Central memory CD4-positive, alpha-beta T cell (primary cell): Measurements from ENCODE around the gene KIFAP3.
"Not testable (repeated sequence)": the region's sequence is repeated elsewhere in the genome, so short reads cannot be mapped to it uniquely, and the experiment has no call there.

Experiments
- DNase-seq: peaks from one replicate; pipeline ENCODE4 v3.0.0; 2022

KIFAP3 gene

DNA sequence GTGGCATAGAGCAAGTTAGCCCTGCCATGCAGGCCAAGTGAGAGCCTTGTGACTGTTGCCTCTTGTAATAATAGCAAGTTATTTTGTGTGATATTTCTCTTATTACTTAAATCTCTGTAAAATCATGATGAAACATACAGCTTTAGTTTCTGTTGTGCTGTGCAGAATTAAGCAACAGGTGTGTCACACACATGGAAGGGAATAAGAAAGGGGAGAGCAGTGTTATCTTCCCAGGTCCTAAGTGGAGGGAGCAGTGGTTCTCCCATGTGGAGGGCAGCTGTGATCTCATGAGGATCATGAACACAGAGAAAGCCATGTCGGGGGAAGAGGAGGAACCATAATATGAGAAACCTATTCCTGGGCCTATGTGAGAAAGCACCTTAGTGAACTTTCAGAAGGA is 155.6 kb downstream of the KIFAP3 start:
- DNase-seq: no peak

DNA sequence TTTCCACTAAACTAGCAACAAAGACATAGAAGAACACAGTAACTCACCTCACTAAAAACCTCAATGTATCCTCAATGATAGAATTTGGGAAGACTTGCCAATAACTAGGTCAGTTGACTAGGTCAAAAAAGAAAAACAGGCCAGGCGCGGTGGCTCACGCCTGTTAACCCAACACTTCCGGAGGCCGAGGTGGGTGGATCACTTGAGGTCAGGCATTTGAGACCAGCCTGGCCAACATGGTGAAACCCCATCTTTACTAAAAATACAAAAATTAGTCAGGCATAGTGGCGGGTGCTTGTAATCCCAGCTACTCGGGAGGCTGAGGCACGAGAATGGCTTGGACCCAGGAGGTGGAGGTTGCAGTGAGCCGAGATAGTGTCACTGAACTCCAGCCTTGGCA is 156.3 kb downstream of the KIFAP3 start:
- not testable (repeated sequence) for DNase-seq

DNA sequence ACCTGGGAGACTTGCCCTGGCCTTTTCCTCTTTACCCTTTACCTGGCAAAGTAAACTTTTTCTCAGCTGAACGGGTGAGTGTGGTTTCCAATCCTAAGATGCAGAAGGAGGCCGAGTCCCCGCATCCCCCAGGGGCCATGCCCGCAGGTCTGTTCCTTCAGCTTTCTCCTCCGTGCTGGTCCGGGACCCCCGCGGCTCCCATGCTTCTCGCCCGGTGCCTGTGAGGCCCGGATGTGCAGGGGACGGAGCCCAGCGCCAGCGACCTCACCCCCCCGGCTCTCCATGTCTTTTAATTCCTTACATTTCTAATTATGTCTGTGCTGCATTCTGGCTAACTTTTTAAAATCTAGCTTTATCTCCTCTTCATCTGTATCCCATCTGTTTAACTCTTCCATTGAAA is 159.3 kb downstream of the KIFAP3 start:
- DNase-seq: no peak

DNA sequence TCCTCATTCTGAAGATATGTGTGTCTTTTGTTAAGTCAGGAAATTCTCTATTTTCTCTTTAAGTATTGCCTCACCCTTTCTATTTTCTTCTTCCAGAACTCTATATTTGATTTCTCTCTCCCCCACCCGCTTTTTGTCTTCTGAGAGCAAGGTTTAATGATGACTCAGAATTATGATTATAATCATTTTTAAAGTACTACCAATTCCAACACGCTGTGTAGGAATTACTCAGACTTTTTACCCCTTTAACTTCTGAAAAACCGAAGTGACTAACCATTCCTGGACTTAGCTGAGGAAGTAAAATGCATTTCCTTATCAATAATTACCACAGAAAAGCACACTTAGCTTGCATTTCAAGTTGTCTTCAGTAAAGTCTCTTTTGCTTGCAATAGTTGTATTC is 160.0 kb downstream of the KIFAP3 start:
- DNase-seq: no peak

DNA sequence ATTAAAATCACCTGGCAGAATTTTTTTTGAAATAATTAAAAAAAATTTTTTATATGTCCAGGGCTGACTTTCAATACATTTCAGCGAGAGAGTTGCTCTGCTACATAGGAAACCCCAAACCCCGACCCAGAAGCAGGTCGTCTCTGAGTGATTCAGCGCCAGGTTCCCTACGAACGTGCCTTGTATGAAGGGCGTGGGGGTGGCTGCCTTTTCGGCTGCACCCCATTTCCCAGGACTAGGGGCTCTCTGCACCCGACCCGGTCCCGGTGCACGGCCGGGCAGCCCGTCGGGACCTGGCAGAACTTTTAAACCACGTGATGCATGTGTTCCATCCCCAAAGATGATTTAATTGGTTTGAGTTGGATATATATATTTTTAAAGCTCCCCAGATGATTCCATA is 165.0 kb downstream of the KIFAP3 start:
- no peak for DNase-seq

DNA sequence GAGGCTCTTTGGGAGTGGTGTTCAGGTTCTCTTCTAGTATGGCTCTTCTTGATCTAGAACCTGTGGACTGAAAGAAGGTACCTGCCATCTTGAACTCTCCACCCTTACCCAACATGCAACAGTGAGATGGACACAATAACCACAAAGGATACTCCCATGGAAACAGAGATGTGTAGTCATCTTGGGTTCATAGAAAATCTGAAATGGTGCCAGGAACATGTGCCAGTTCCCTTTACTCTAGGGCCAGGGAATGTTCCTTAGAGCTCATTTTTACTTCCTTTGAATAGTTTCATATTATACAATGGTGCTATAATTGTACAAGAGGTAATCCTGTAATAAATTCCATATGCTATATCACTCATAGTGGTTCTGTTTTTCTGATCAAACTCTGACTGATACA is 167.6 kb downstream of the KIFAP3 start:
- DNase-seq: no peak

DNA sequence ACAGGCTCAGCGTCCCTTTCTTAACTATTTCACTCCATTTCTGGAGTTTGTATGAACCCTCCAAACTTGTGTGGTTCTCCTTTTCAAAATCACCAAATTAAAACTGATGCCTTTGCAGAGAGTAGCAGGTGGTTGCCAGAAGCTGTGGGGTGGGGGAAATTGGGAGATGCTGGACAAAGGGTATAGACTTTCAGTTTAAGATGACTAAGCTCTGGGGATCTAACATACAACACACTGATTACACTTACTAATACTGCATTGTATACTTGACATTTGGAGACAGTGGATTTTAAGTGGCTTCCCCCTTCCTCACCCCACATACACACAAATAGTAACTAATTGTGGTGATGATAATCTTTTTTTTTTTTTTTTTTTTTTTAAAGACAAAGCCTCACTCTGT is 169.7 kb downstream of the KIFAP3 start:
- no peak for DNase-seq

DNA sequence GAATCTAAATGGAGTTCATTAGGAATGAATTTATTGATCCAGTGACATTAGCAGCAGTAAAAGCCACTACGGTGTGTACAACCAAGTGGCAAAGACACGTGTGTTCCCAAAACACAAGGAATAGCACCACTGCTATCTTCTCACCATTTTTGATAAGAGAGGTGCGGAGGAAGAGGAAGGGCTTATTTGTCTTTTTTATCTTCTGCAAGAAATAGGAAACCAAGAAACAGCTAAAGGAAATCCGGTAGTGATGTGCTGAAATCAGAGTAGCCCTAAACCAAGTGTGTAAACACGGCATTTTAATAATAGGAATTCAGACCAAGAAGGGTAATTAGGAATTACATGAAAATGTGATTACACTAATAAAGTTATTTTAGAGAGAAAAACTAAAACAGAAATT is 171.7 kb downstream of the KIFAP3 start:
- DNase-seq: no peak

DNA sequence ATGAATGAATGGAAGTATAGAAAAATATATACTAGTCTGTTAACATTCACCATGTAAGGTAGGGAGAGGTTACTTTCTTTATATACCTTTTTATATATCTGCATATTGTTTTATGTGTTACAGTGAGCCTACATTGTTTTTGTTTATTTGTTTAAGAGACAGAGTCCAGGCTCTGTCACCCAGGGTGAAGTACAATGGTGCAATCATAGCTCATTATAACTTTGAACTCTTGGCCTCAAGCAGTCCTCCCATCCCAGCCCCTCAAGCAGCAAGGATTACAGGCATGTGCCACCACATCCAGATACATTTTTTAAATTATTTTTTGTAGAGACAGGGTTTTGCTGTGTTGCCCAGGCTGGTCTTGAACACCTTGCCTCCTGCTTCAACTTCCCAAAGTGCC is 173.4 kb downstream of the KIFAP3 start:
- DNase-seq: no peak

DNA sequence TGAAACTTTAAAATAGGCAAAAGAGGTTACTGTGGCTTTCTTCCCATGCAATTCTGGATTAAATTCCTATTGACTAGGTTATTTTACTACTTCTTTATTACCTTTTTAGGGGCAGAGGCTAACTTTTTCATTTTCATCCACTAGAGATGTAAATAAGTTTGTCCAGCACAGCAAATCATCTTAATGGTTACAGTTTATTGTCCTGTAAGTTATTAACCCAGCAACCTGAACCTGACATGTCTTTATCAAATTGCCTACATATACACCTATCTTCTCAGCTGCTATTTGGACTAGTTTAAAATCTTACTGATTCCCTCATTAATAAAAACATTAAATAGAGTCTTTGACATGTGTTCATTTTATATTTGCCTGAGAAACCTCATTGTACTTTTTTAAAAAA is 173.9 kb downstream of the KIFAP3 start:
- DNase-seq: no peak

DNA sequence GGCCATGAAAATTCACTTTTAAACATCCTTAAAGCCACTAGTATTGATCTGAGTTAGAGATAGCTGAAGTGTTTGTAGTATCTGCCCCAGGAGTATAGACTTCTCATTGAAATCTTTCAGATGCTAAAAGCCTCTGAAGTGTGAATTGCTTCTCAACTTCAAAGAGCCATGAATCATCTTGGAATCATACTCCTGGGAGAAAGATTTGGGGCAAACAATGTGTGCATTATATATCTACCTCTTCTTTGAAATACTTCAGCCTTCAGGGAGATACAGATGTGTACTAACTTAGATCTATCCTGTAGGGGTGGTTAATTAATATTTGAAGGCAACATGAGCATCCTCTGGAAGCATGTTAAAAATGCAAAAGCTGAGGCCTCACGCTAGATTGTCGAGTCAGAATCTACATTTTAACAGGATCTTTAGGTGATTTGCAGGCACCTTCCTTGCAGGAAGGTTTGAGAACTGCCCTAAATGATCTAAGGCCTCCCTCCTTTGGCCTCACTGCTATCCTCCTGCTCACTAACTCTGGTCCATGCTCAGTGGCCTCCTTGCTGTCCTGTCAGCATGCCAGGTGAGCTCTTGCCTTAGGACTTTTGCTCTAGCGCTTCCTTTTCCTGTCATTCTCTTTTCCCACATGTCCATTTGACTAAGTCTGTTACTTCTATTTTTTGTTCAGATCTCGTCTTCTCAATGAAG is 174.8 kb downstream of the KIFAP3 start:
- DNase-seq: no peak

DNA sequence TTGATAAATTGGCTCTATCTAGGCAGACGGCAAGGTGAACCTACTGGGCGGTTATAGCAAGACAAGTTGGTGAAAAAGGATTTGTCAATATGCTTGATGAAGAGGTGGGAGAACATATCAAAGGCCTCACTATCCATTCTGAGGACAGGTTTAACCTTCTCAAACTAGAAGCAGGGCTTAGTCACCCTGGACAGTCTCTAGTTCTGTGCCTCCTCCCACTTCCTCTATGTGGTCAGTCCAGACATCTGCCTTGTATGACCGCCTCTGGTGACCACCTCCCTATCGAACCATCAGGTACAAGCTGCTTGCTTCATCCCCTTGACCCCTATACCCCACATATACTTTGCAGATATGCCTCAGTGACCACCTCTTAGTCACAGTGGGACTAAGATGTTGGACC is 178.5 kb downstream of the KIFAP3 start:
- DNase-seq: no peak

DNA sequence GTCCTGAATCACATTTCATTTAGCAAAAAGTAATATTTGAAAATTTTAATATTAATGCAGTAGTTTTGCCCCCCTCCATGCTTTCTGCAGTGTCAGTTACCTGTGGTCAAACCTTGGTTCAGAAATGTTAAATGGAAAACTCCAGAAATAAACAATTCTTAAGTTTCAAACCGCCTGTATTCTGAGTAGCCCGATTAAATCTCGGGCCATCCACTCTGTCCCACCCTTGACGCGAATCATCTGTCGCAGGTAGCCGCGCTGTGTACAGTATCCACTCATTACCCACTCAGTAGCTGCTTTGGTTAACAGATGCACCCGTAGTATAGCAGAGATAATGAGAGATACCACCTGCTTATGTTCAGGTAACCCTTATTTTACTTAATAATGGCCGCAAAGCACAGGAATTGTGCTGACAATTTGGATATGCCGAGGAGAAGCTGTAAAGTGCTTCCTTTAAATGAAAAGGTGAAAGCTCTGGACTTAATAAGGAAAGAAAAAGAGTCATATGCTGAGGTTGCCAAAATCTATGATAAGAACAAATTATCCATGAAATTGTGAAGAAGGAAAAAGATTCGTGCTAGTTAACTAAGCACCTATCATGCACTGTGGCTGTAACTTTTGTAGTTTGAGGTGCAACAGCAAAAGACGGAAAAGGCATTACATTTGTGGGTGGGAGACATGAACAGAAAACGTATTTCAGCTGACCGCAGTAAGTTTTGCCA is 179.9 kb downstream of the KIFAP3 start:
- no peak for DNase-seq

DNA sequence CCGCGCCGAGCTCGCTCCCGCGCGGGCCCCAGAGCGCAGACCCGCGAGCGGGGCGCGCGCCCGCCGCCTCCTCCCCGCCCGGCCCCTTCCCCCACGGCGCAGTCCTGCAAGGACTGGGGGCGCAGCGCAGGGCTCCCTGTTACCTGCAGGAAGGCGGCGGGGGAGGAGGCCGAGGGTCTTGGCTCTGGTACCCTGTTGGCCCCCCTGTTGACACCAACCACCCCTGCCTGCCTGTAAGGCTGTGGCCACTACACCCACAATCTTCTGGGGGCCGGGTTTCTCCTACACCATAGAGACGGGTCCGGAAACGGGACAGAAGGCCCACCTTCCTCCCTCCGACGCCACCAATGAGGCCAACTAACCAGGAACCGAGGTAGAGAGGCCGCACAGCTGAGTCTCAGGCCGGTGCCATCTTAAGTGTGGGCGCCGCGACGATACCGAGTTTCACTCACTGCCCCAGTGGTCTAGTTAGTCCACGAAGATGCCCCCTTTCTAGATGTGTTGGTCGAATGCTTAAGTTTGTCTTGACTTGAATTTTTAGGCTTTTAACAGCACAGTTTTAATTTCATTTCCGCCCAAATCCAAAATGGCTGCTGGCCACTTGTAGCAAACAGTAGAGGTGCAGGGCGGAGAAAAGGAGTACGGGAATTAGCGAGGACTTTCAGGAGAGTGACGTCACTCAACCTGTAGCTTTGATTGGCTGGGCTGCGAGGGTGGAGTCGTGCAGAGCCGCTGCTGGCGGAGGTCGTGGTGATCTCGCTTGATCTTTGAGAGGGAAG is 180.7 kb downstream of the KIFAP3 start, which contains the start of gene SCYL3:
Gene SCYL3 (minus strand): TSS at position 252 of the 779 bp plus-strand sequence. CDS start 5,056 bp downstream, outside the sequence.
- DNase-seq: peak; percentile 95

DNA sequence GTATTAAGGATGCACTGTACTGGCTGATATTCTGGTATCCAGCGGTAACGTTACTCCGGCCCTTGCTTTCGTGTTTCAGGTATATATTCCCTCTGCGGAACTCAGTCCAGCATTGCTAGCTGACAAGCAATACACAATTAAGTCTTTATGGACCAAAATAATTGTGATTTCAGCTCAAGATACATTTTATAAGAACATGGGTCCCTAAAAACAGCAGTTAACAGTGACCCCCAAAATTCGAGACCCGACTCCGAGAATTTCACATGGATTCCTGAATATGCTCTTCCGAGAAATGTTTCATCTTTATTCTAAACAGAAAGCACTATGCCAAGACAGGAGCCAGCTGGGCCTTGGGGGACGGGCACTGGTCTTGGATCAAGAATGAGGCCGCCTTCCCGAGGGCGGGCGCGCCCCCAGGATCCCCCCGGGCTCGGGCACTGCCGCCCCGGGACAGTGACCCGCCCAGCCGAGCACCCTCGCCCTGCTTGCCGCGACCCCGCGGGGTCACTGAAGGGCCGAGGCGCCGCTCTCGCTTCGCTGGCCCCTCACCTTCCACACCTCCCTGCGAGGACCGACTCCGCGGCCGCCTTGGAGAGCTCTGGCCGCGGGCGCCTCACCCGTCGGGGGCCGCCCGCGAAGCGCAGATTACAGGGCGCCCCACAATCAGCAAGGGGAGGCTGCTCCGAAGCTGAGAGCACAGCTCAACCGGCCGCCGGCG is 181.4 kb downstream of the KIFAP3 start:
- no peak for DNase-seq

DNA sequence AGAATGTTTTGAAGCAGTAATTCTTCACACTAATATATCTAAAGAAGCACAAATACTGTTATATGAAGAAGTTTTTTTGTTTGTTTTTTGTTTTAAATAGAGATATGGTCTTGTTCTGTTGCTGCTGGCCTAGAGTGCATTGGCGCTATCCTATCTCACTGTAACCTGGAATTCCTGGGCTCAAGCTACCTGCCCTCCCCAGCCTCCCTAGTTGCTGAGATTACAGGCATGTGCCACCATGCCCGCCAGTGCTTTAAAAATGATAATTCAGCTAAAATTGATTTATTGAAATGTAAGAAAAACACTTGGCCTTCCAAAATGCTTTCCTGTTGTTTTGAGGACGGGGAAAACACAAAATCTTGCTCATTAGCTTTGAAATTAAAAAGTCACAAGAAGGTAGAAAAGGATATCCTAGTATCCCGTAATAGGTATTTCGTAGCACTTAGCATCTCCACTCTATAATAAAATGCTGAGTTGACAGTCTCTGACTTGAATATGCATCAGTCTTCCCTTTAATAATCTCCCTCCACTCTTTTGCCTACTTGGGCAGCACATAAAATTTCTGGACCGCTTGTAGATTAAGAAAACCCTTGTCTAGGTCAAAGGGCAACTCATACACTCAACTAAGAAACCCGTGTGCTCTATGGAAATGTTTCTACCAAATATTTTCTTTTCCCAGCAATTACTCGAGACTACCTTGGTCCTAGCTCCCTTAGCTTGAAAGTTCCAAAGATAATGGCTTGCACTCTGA is 182.1 kb downstream of the KIFAP3 start:
- DNase-seq: no peak

DNA sequence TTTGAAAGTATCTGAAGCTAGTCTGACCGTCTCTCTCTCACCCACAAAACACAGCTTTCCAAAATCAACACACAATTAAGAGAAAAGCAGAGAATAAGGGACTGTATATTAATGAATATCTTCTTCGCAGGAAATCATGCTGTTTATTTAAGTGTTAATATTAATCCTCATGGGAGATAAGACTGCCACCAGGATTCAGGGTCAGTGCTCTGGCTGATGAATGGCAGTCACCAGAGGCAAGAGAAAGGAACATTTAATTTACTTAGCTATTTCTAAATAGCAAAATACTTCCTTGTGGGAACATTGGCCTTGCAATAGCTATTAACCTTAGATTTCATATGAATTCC is 183.0 kb downstream of the KIFAP3 start:
- DNase-seq: no peak

DNA sequence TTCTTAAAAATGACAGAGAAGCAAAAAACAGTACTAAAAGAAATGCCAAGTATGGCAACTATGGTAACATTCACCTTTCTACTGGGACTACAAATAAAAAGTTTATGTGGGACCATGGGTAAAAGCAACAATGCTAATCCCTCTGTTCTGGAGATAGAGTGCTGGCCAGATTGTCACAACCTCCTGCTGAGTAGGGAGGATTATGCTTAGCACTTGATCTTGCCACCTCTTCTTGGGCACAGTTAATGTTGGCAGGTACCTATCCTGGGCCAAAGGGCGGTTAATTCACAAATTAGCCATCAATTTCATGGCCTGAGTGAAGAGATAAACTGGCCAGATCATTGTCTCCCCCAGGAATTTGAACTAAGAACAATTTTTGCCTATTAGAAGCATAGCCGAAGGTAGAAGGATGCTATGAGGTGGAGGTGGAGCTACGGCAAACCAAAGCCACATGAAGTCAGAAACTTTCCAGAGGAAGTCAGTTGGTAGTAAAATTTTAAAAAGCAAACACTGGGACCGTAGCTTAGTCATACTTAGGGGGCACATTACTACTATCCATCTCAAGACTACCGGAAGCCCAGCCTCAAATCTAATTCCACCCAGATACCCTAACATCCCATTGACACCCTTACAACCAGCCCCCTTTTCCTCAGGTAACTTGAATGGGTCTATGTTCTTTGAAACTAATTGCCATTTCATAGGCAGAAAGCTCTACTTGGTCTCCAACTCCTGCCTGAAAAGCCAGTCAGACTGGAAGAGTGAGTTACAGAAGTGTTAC is 183.5 kb downstream of the KIFAP3 start:
- peak; percentile 53 for DNase-seq

DNA sequence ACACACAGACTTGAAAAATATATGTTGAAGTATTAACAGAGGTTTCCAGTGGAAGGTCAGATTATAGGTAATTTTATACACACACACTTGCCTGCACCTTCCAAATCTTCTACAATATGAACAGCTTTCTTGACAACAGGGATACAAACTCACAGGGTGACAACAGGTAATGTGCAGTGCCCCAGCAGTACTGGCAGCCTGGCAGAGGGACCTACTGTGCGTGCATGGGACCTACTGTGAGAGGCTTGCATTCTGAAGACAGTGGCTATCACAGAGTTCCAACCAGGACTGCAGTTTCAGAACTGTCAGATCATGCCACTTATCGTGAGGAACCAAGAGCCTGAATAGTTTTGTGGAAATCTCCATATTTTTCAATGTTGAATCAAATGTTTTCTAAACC is 184.6 kb downstream of the KIFAP3 start:
- no peak for DNase-seq

DNA sequence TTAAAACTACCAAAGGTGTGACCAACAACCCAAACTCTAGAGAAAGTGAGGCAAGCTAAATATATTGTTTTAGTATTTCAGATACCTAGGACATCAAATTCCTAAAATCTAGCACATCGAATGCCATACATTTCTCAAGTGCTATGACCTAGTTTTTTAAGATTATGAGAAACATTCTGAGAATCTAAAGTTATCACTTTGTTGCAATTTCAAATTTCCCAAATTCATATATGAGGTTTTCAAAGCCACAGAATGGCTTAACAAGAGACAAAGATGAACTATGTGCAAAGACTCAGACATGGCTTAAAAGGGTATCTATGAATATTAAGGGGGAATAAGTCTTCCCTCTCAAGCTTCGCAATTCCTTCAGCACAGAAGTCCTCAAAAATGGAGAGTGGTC is 187.6 kb downstream of the KIFAP3 start:
- DNase-seq: no peak

DNA sequence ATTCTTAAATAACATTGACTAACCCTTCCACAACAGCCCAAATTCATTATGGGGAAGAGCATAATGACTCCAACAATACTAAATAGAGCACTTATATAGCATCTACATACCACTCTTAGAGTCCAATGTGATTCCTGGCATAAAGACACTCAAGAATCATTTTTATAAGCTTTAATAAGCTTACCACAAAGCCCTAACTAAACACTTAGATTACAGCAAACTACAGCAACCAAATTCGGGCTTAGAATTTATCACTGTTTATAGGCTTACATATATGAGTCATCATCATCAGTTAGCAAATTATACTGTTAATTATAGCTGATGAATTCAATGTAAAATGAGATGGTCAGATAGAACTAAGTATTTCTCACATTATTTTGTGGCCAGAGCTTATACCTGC is 188.1 kb downstream of the KIFAP3 start:
- DNase-seq: no peak

DNA sequence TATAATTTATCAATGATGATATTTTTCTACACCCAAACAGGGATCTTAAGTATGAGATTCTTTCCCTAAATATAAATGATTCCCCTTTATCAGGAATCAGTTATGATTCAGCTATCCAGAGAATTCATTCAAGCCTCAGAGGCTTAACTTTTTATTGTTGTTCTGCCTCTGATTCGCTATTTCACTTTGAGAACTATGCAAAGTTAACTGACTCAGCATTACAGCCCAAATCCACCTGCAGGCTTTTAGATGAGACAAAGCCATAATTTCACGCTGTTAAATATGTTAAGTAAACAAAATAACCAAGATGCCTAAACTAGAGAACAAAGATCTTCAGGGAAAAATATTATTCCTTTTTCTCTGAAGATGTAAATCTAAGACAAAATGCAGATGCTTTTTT is 189.3 kb downstream of the KIFAP3 start:
- DNase-seq: no peak
